H7 (cell line): Measurements from ENCODE around the gene PPP6R2. TPM values are rescaled to one million over a fixed set of nuclear protein-coding genes. Genes with fewer than 3 reads are reported as not detected.

Source experiments
- DNase-seq: peaks from one replicate; pipeline ENCODE4 v3.0.0; 2012
- H3K27me3 ChIP-seq: 2 replicates; pipeline ENCODE4 v1.6.0; 2011; ENCODE audit warnings: mild to moderate bottlenecking, low read length; ENCODE audit not compliant: control insufficient read depth, insufficient read depth
- H3K36me3 ChIP-seq: replicated peaks from 2 replicates; pipeline ENCODE4 v1.5.1; 2011; ENCODE audit warnings: low read length; ENCODE audit not compliant: control insufficient read depth, insufficient read depth
- H3K4me3 ChIP-seq: 2 replicates; pipeline ENCODE4 v1.5.1; 2011; ENCODE audit warnings: low read depth, mild to moderate bottlenecking, control low read depth, low read length, moderate library complexity; ENCODE audit not compliant: insufficient read depth
- total RNA-seq: library from RNA; depleted of rRNA; stranded (reverse); fragments of >200 nt; shearing (Covaris generic); gene quantifications from 2 replicates; pipeline ENCODE4 v1.2.3, GENCODE V29; 2014

Gene PPP6R2
- total RNA-seq, 1 experiment from 2014 or later = 48.7 TPM

DNA sequence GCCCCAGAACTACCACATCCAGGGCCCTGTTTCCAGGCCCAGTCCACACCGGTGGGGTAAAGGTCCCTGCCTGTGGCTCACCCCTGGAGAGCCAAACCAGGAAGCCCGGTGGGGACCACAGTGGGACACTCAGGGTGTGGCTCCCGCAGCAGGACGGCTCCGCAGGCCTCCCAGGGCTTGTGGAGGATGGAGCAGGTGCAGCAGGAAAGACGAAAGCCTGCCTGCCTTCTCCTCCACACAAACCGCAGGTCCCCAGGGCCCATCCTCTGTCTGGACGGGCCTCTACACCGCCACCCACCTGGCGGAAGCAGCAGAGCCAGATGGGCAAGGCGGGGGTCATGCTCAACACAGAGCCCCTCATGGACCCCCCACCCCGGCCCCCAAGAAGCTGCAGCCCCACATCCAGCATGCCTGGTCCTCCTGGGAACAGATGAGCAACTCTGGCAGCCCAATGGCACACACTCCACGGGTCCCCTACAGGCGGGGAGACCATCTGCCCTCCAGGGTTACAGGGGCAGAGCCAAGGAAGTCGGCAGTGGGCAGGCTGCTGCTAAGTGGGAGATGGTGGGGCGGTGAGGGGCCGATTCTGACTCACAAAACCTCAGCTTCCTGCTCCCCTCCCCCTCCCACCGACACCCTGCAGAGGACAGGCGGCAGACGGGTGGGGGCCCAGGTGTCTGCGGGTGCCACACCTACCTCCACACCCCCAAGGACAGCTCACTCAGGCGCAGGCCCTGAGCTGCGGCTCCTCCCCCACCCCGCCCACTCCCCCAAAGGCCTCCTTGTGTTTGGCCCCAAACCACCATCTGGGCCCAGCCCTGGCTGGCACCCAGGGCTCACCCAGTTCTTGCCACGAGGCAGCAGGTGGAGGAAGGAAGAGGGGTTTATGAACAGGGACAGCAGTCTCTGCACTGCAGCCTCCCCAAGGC lies 126.5 kb downstream of the PPP6R2 start:
- H3K27me3 ChIP-seq = no peaks in the 10 kb centered on the region
- DNase-seq = peak; percentile 94
- no peak overlapping the region for H3K4me3 ChIP-seq
- peaks cover 19% of the 10 kb centered on the region for H3K36me3 ChIP-seq

DNA sequence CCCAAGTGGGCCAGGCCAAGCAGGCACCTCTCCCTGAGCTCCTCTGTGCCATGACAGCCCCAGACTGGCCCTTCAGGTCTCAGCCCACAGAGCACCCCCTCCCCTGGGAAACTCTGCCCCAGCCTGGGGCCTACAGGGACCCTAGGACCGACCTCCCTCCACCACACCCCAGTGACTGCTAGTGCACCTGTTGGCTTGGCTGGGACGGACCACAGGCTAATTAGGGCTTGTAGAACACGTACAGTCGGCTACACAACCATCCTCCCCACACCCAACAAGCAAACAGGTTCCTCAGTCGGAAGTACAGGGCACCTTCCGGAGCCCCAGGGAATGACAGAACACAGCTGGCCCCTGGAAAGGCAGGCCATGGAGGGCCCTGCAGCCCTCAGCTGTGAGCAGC lies 127.4 kb downstream of the PPP6R2 start:
- DNase-seq = no peak
- H3K4me3 ChIP-seq = no peak overlapping the region
- no peaks in the 10 kb centered on the region for H3K27me3 ChIP-seq
- H3K36me3 ChIP-seq = peaks cover 14% of the 10 kb centered on the region

DNA sequence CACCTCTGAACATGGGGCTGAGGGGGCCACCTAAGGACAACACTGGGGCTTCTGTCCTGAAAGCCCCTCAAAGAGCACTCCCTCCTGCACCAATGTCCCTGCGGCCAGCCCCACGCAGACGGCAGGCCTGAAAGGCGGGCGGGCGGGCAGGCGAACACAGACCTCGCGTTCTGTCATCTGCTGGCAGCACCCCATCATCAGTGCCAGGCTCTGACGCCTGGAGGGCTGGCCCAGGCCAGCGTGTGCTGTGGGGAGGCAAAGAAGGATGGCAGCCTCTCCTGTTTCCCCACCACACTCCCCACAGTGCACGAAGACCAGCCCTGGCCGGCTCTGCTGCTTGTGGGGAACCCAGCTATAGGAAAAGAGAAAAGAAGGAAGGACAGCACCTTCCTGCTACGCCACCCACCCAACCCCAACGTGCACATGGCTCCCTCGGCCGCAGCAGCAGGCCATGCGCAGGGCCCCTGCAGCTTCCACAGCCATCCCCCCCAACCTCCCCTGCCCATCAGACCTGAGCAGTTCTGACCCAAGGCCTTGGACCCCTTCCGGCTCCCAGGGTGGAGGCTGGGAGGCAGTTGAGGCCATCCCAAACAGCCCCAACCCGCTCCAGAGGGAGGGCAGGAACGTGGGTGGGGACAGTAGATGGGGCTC lies 128.2 kb downstream of the PPP6R2 start:
- DNase-seq = no peak

DNA sequence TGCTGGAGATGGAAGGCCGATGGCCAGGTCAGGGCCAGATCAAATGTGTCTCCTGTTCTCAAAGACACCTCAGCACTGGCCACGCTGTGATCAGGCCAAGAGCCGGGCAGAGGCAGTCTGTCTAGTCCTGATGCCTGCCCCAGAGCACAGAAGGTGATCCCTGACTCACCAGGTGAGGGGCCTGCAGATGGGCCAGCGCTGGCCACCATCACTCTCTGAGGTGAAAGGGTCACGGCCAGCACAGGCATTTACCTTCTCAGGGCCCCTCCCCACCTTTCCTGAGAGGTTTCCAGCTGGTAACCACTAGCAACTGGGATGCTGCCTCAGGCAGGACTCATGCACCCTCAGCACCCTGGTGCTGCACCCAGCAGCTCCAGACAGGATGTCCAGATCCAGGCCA lies 128.8 kb downstream of the PPP6R2 start:
- DNase-seq = no peak
- H3K36me3 ChIP-seq = peaks cover 3% of the 10 kb centered on the region
- H3K27me3 ChIP-seq = no peaks in the 10 kb centered on the region; the same call in 1 of the 2 replicates
- no peak overlapping the region for H3K4me3 ChIP-seq

More for the DNA sequence above, 128.2 kb downstream of the PPP6R2 start:
- Histone ChIP-seq H3K36me3 (peaks cover 8% of the 10 kb centered on the region), H3K27me3 (no peaks in the 10 kb centered on the region), H3K4me3 (no peak overlapping the region)

DNA sequence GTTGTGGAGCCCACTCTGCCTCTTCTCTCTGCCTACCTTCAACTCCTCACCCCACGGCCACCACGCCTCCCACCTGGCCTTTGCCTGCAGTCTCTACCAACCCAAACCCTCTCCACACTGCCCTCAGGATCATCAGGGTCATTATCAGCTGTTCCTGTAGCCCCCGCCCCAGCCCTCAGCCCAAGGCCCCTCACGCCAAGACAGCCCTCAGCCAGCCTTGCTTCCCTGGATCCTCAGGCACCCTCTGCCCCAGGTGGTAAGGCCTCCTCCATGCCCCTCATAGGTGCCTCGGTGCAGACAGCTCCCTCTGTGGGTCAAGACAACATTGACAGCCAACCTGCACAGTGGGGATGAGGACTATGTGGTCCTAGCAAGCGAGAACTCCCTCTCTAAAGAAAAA lies 130.0 kb downstream of the PPP6R2 start:
- Histone ChIP-seq H3K4me3 (no peak overlapping the region), H3K36me3 (no peaks in the 10 kb centered on the region; the same call in 1 of the 2 replicates), H3K27me3 (no peaks in the 10 kb centered on the region; the same call in 1 of the 2 replicates)
- DNase-seq = peak; percentile 87

DNA sequence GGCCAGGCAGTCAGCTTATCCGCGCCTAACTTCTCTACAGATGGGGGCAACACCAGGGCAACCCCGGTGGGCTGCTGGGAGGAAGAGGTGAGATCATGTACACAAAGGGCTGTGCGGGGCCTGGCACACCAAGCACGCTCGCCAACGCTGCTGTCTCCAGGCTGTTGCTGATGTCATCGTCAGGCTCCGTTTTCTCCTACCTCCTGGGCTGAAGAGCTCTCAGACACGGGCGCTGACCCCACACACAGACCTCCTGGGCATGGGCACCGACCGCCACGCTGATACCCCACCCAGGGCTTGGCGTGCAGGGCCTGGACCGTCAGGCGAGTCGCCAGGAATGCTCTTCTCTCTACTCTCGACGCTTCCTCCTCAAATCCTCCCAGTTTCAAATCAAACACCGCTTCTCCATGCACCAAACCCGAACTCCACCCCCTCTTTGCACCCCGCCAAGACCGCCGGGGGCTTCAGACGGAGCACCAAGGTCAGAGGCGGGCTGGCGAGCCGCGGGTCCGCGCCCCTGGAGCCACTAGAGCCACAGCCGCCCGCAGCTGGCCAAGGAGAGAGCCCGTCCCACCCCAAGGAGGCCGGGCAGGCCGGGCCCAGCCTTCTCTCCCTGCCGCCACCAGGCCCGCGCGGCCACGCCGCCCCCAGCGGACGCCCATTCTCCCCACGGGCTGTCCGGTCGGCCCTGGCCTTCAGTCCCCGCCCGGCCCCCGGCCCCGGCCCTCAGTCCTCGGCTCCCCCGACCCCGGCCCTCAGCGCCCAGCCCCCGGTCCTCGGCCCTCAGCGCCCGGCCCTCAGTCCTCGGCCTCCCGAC lies 130.9 kb downstream of the PPP6R2 start:
- Histone ChIP-seq H3K27me3 (no peaks in the 10 kb centered on the region; the same call in 1 of the 2 replicates), H3K36me3 (no peaks in the 10 kb centered on the region; the same call in 1 of the 2 replicates), H3K4me3 (peak overlapping the region; percentile 62)
- DNase-seq = peak; percentile 89

DNA sequence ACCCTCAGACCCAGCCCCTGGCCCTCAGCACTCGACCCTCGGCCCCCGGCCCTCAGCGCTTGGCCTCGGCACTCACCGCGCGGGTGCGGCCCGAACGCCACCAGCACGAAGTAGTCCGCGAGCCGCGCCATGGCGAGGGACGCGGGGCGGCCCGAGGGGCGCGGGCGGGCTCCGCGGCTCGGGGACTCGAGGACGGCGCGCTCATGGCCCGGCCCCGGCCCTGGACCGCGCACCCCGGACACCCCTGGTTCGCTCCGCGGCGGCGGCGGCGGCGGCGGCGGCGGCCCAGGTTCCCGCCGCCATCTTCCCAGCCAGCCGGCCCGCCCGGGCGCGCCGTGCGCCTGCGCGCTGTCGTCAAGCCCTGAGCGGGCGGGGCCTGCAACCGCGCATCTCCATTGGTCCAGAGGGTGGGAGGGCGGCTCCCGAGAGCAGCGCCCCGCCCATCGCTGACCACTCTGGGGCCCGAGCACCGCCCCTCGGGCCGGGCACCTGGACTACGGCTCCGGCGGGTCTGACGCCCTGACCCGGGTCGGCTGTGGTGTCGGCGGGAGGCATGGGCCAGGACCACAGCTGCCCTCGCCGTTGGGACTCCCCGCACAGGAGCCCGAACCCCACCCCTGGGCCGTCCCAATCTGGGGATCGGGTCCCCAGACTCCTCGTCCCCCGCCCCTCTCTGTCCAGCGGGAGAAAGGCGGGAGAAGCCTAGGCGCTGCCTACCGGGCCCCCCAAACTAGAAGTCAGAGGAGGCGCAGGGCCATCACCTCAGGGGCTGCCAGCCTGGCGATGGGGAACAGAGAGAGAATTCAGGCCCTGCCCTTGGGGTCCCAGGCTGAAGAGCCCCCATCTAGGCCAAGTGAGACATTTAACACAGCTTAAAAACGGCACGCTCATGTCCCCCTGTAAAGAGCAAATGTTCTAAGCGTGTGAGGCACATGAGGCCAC lies 131.9 kb downstream of the PPP6R2 start, which contains the start of gene SBF1:
Gene SBF1, minus strand, starts transcription at position 326 of the 942 bp plus-strand sequence. Its CDS starts 195 bp downstream, at position 131.
- H3K36me3 ChIP-seq = no peaks in the 10 kb centered on the region; the same call in 1 of the 2 replicates
- DNase-seq = peak; percentile 100
- peak within 1 kb of the TSS; percentile 62 for H3K4me3 ChIP-seq
- peaks cover 5% of the 10 kb centered on the region for H3K27me3 ChIP-seq

DNA sequence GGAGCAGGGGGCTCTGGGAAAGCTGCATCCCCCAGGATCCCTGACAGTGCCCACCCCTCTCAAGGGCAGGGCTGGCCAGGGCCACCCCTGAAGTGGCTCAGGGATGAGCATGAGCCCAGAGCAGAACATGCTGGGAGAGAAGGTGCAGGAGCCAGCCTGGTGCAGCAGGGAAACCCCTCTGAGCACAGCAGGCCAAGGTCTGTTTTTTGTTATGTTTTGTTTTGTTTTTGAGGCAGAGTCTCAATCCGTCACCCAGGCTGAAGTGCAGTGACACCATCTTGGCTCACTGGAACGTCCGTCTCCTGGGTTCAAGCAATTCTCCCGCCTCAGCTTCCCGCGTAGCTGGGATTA lies 132.5 kb downstream of the PPP6R2 start:
- peaks cover 11% of the 10 kb centered on the region for H3K27me3 ChIP-seq
- H3K36me3 ChIP-seq = no peaks in the 10 kb centered on the region; the same call in 1 of the 2 replicates
- H3K4me3 ChIP-seq = no peak overlapping the region
- DNase-seq = no peak

DNA sequence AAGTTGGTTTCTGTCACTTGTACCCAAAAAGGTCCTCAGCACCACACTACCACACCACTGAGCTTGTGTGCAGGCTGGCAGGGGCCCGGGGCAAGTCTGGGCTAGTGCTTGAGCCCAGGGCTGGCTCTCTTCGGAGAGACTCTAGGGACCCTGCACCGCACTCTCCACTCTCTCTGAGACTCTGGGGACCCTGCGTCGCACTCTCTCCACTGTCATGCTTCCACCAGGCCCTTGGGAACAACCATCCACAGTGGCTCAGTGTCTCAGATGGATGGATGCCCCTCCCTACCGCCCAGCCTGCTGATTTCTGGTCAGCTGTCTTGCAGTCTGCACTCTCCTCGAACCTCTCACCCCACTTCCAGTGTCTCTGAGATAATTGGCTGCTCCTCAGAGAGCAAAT lies 133.7 kb downstream of the PPP6R2 start:
- DNase-seq = no peak
- Histone ChIP-seq H3K27me3 (peaks cover 17% of the 10 kb centered on the region), H3K36me3 (no peaks in the 10 kb centered on the region; the same call in 1 of the 2 replicates), H3K4me3 (no peak overlapping the region)

DNA sequence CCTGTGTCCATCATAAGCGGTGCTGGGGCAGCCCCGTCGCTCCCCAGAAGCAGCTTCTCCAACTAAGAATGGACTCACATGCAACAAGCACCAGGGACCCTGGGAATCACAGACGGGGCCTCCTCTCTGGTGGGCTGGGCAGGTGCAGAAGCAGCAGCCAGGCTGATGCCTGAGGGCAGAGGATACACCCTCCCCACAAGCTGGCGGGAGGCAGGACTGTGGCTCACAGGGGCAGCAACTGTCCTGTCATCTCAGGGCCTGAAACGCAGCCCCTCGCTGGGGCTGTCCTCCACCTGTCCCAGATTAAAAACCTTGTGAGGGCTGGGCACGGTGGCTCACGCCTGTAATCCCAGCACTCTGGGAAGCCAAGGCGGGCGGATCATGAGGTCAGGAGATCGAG lies 134.8 kb downstream of the PPP6R2 start:
- Histone ChIP-seq H3K4me3 (no peak overlapping the region), H3K27me3 (peaks cover 17% of the 10 kb centered on the region), H3K36me3 (no peaks in the 10 kb centered on the region; the same call in 1 of the 2 replicates)
- DNase-seq = no peak

DNA sequence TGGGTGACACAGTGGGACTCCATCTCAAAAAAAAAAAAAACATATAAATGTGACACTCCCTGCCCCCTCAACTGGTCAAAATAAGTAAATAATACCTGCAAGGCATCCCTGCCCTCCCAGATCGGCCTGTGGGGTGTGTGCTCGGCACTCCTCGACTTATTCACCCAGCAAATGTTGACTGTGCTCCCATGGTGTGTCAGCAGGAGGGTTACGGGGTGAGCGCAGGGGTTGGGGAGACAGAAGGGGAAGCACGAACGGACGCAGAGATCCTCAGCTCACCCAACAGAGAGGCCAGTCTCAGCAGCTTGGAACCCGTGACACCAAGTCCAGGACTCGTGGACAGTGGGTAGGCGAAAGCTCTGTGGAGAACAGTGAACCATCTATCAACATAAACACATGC lies 136.6 kb downstream of the PPP6R2 start:
- Histone ChIP-seq H3K4me3 (no peak overlapping the region), H3K27me3 (peaks cover 17% of the 10 kb centered on the region), H3K36me3 (no peaks in the 10 kb centered on the region; the same call in 1 of the 2 replicates)
- DNase-seq = no peak

DNA sequence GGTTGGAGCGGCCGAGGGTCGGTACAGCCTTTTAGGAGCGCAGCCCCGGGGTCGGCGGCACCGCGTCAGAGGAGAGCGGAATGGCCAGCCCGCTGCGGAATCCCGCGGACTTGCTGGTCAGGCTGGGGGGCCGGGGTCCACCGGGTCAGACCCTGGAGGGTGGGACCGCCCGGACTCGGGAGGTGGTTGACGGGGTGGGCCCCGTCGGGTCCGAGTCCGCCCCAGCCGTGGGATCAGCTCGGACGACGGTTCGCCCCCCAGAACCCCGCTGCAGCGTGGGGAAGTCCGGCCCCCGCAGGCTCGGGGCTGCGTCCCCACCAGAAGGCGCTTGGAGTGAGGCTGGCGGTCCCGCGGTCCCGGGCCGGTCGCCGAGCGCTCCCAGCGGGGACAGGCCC lies 137.9 kb downstream of the PPP6R2 start:
- peak overlapping the region; percentile 71 for H3K4me3 ChIP-seq
- peaks cover 17% of the 10 kb centered on the region for H3K27me3 ChIP-seq
- no peak for DNase-seq
- H3K36me3 ChIP-seq = no peaks in the 10 kb centered on the region; the same call in 1 of the 2 replicates

DNA sequence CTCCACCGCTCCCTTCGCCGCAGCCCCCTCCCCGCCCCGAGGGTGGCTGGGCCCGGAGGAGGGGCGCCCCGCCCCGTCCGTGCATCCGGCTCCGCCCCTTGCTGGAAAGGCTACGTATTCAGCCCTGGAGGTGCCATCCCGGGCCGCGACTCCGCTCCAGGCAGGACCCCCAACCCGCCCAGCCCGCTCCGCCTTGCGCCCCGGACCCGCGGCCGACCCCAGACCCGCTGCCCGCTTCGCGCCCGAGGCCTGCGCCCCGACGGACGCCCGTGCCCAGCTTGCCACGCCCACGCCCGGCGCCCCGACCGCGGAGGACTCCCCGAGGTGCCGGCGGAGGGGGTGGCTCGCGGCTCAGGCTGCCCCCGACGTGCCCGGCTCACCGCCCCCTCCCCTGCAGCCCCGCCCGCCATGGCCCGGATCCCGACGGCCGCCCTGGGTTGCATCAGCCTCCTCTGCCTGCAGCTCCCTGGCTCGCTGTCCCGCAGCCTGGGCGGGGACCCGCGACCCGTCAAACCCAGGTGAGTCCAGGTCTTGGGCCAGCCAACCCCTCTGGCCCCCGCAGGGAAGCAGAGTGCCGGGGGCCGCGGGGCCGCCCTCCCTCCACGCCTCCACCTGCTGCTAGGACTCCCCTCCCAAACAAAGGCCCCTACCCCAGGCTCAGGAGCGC lies 138.4 kb downstream of the PPP6R2 start, which contains the start of gene ADM2:
Gene ADM2, plus strand, starts transcription at position 104 of the 667 bp plus-strand sequence. Its CDS starts 305 bp downstream, at position 409.
- peaks cover 17% of the 10 kb centered on the region for H3K27me3 ChIP-seq
- peak; percentile 100 for DNase-seq
- H3K36me3 ChIP-seq = no peaks in the 10 kb centered on the region; the same call in 1 of the 2 replicates
- peak within 1 kb of the TSS; percentile 71 for H3K4me3 ChIP-seq
